ENCODE results near the gene CHST1. TPM values are rescaled to one million over a fixed set of nuclear protein-coding genes. Genes with fewer than 3 reads are reported as not detected.
A peak's percentile ranks its signal among the peaks of the same experiment; 100 is the strongest.

Gene CHST1
- total and polyA plus RNA-seq, 2 experiments from 2014 or later: 0.84 to 2.7 TPM

DNA sequence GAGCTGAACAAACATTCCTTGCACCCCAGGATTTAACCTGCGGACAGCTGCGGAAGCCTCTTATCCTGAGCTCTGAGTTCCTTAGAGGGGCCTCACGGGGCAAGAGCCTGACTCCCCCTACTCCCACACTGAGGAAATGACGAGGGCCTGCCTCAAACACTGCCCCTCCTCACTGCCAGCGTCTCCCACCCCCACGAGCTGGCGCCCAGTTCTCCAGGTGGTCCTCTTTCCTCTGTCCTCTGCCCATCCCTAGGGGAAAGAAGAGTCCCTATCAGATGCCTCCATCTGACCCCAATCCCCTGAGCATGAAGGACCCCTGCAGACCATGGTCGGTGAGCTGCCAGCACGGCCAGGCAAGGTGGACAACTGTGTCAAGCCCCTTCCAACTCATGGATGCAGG is 14.3 kb downstream of the CHST1 start (continued):
- TF ChIP-seq ZNF462 (CRISPR knock-in tag; IDR thresholded peaks at IDR 0.05) (no peak), CREB1 (CRISPR knock-in tag; IDR thresholded peaks at IDR 0.05; ENCODE audit: low read depth) (no peak), EZH2 (IDR thresholded peaks at IDR 0.05; ENCODE audit: low read depth, unreplicated experiment) (no peak)

GRCh38 chr11:45650166-45651095 is 15.0 kb downstream of the CHST1 start:
- no peak for ATAC-seq
- peaks cover 7% of the 10 kb centered on the region; the same call in 1 of the 2 replicates for H3K4me1 ChIP-seq (ENCODE audit: insufficient read depth)
- H3K4me2 ChIP-seq: no peak overlapping the region
- no peaks in the 10 kb centered on the region for H3K36me3 ChIP-seq (ENCODE audit: insufficient read depth)
- no peaks in the 10 kb centered on the region for H3K79me2 ChIP-seq (replicated peaks; ENCODE audit: insufficient read depth)
- peaks cover 16% of the 10 kb centered on the region for H3K4me1 Mint-ChIP-seq
- TF ChIP-seq, protein P1, sequence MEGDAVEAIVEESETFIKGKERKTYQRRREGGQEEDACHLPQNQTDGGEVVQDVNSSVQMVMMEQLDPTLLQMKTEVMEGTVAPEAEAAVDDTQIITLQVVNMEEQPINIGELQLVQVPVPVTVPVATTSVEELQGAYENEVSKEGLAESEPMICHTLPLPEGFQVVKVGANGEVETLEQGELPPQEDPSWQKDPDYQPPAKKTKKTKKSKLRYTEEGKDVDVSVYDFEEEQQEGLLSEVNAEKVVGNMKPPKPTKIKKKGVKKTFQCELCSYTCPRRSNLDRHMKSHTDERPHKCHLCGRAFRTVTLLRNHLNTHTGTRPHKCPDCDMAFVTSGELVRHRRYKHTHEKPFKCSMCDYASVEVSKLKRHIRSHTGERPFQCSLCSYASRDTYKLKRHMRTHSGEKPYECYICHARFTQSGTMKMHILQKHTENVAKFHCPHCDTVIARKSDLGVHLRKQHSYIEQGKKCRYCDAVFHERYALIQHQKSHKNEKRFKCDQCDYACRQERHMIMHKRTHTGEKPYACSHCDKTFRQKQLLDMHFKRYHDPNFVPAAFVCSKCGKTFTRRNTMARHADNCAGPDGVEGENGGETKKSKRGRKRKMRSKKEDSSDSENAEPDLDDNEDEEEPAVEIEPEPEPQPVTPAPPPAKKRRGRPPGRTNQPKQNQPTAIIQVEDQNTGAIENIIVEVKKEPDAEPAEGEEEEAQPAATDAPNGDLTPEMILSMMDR (conservative IDR thresholded peaks at IDR 0.05; ENCODE audit: low read depth in 2 of 2): 0 out of 4 replicates have a peak, but pooled peaks of 1 of the 2 experiments have one; percentile 4
- TF ChIP-seq, protein P2, sequence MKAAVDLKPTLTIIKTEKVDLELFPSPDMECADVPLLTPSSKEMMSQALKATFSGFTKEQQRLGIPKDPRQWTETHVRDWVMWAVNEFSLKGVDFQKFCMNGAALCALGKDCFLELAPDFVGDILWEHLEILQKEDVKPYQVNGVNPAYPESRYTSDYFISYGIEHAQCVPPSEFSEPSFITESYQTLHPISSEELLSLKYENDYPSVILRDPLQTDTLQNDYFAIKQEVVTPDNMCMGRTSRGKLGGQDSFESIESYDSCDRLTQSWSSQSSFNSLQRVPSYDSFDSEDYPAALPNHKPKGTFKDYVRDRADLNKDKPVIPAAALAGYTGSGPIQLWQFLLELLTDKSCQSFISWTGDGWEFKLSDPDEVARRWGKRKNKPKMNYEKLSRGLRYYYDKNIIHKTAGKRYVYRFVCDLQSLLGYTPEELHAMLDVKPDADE (IDR thresholded peaks at IDR 0.05): no peak
- TF ChIP-seq NANOG (IDR thresholded peaks at IDR 0.05; ENCODE audit: borderline replicate concordance): no peak
- no peaks in the 10 kb centered on the region for H3F3A ChIP-seq (replicated peaks; ENCODE audit: low read depth)
- no peak overlapping the region for H3K27ac ChIP-seq (ENCODE audit: low read depth)
- H2AFZ ChIP-seq: no peak overlapping the region
- DNase-seq (ENCODE audit: low spot score): no peak
- no peak overlapping the region for H3K4me3 Mint-ChIP-seq
- no peak overlapping the region for H3K27ac Mint-ChIP-seq
- peaks cover 13% of the 10 kb centered on the region for H3K27me3 Mint-ChIP-seq (ENCODE audit: insufficient read depth, low read depth, poor library complexity)
- H3K36me3 Mint-ChIP-seq (ENCODE audit: low read depth): no peaks in the 10 kb centered on the region; the same call in 2 of the 3 replicates
- H4K20me1 ChIP-seq (replicated peaks; ENCODE audit: insufficient read depth): no peaks in the 10 kb centered on the region
- H3K4me3 ChIP-seq: no peak overlapping the region
- no peaks in the 10 kb centered on the region for H3K9me3 Mint-ChIP-seq
- peaks cover 10% of the 10 kb centered on the region; the same call in 1 of the 2 replicates for H3K9me2 ChIP-seq (ENCODE audit: insufficient read depth)
- H3K27me3 ChIP-seq (ENCODE audit: insufficient read depth): no peaks in the 10 kb centered on the region

Data from GM23338 (cell line).